Measurements from ENCODE around the gene MYO16.

The MYO16 gene

DNA sequence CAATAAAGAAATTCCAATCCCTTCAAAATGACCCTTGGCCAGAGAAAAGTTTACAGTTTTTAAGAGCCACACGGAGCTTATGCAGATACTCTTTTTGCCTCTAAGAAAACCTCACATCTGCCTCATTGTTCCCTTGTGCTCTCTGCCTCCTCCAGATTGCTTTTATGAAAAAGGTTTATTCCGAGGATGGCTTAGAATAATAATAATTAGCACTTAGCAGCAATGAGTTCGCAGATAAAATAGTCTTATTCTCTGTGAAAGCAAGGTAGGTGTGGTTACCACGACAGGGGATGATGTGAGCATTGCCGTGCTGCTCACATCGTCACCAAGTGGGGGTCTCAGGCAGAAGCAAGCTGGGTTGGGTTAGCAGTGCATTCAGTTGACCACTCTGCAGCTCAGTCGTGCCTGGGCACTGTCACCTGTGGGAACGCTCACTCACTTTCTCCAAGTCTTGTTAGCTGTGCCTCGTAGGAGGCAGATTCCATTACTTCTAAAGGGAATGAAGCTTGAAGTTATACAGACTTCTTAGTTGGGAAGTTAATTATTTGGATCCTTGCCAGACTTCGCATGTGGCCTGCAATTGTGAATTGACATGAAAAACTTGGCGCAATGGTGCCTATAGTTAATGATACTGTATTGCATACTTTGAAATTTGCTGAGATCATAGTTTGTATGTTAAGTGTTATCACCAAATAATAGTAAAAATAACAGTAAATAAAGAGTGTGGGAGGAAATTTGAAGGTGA lies 157.2 kb downstream of the MYO16 start:
- no peak for DNase-seq (ENCODE audit: low read depth)
- TF ChIP-seq CTCF (conservative IDR thresholded peaks at IDR 0.05; ENCODE audit: low read depth, low read length), result no peak
- no peak overlapping the region for H3K4me3 ChIP-seq (ENCODE audit: low read length)

GRCh38 chr13:108787700-108788414 lies 158.4 kb downstream of the MYO16 start:
- DNase-seq (ENCODE audit: low read depth), result no peak
- TF ChIP-seq CTCF (conservative IDR thresholded peaks at IDR 0.05; ENCODE audit: low read depth, low read length), result no peak
- H3K4me3 ChIP-seq (ENCODE audit: low read length), result no peak overlapping the region

- H3K4me3 ChIP-seq (ENCODE audit: low read length), result no peak overlapping the region
- DNase-seq (ENCODE audit: low read depth), result no peak
- no peak for TF ChIP-seq CTCF (conservative IDR thresholded peaks at IDR 0.05; ENCODE audit: low read depth, low read length)
These were observed 160.1 kb downstream of the MYO16 start for GRCh38 chr13:108789476-108789875.

DNA sequence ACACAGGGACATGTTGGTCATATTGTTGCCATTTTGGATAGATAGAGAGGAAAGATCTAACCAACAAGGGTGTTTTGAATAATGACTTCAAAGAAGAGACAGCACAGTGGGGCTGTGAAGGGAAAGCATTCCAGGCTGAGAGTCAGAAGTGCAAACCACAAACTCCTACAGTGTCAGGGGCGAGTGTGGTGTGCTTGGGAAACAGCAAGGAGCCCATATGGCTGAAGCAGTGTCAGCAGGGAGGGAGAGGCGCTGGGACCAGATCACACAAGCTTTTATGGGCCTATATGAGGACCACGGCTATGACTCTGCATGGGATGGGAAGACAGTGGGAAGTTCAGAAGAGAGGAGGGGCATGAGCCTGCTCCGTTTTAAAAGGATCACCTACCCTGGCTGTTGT lies 166.4 kb downstream of the MYO16 start:
- DNase-seq (ENCODE audit: low read depth), result no peak
- TF ChIP-seq CTCF (conservative IDR thresholded peaks at IDR 0.05; ENCODE audit: low read depth, low read length), result no peak
- H3K4me3 ChIP-seq (ENCODE audit: low read length), result no peak overlapping the region

GRCh38 chr13:108797354-108797753 lies 167.9 kb downstream of the MYO16 start:
- DNase-seq (ENCODE audit: low read depth), result no peak
- H3K4me3 ChIP-seq (ENCODE audit: low read length), result no peak overlapping the region
- TF ChIP-seq CTCF (conservative IDR thresholded peaks at IDR 0.05; ENCODE audit: low read depth, low read length), result no peak

DNA sequence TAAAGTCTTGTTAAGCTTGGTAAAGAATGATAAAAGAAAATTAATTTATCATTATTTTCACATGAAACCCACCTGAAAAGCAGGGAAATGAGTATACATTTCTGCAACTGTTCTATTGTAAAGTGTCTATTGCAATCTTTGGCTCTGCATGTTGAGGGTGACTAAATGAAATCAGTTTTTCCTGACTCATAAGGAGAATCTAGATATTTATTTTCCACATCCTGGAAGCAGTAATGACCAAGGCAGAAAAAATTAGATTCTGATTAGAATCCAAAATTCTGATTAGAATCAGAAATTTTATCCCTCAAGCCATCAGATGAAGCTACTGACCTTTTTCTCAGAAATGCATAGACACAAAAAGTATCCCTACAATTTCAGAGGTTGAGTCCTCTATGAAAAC lies 178.4 kb downstream of the MYO16 start:
- no peak overlapping the region for H3K4me3 ChIP-seq (ENCODE audit: low read length)
- no peak for DNase-seq (ENCODE audit: low read depth)
- TF ChIP-seq CTCF (conservative IDR thresholded peaks at IDR 0.05; ENCODE audit: low read depth, low read length), result no peak

GRCh38 chr13:108812165-108812564 lies 182.8 kb downstream of the MYO16 start:
- no peak overlapping the region for H3K4me3 ChIP-seq (ENCODE audit: low read length)
- DNase-seq (ENCODE audit: low read depth), result no peak
- no peak for TF ChIP-seq CTCF (conservative IDR thresholded peaks at IDR 0.05; ENCODE audit: low read depth, low read length)
